HG02642 (cell line): Measurements from ENCODE around the gene SOX12.
A peak's percentile ranks its signal among the peaks of the same experiment; 100 is the strongest.

Source experiments
- ATAC-seq: cut with Tn5 transposase; IDR thresholded peaks from one replicate; pipeline ENCODE4 v1.9.1; 2021; ENCODE audit warnings: mild to moderate bottlenecking; ENCODE audit not compliant: unreplicated experiment, poor library complexity

The SOX12 gene

DNA sequence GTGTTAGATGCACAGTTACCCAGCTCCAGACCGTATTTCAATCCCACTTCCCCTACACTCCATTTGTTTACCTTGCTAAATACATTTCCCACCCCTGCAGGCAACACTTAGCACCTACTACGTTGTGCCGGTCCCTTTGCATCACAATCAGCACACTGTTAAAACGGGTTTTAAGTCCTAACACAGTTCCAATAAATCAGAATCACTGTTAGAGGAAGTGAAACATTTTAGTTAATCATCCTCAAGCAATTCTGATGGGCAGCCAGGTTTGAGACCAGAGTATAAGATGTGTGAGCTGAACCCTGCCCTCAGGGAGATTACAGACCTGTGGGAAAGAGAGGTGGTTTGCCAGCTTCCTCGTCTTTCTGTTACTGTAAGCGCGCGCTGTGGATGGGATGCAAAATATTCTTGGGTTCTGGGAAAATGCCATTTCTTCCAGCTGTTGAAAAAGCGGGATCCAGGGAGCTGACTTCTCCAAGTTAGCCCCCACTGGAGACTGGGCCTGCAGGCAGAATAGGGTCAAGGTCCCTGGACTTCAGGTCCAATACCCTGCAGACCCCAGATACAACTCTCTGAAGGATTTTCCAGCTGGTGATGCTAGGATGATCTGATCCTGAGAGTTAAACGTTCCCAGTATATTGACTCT, 24.9 kb upstream of the SOX12 start:
- ATAC-seq = no peak

- no peak for ATAC-seq
Measured at GRCh38 chr20:301886-302848, 23.2 kb upstream of the SOX12 start.

DNA sequence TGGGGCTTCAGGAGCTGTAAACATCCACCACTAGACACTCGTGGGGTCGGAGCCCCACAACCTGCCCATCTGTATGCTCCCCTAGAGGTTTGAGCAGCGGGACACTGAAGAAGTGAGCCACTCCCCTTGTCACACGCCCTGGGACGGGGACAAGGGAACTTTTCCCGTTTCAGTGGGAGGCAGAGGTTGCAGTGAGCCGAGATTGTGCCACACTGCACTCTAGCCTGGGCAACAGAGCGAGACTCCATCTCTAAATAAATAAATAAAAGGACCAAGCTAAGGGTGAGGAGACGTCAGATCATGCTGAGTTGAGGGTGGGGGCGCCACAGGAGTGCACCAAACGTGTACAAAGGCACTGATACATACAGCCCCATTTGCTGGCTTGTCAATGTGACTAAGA, 19.6 kb upstream of the SOX12 start:
- ATAC-seq = no peak

DNA sequence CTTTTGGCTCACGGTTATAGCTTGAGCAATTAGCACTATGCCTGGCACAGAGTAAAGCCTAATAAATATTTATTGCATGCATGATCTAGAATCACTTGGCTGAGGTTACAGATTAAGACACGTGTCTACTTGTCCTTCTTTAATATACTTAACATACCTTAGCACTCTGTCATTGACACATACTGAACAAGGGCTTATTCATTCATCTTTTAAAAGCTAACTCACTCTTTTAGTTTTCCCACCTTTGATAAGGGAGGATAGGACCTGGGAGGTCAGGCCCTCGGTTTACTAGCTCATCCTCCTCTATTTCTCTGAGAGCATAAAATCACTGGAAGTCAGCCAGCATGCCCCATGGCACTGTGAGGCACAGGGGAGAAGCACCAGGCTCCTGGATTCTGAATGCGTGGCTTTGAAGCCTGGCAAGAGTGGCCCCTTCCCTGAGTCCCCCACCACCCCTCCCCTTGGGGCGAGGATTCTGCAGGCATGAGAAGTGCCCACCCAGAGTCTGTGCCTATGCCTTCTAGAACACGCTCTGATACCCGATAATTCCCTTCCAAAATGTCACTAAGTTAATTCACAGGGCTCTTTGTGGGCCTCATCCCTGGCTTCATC, 16.8 kb upstream of the SOX12 start:
- ATAC-seq = no peak

- no peak for ATAC-seq
Measured at GRCh38 chr20:309306-309840, 16.0 kb upstream of the SOX12 start.

DNA sequence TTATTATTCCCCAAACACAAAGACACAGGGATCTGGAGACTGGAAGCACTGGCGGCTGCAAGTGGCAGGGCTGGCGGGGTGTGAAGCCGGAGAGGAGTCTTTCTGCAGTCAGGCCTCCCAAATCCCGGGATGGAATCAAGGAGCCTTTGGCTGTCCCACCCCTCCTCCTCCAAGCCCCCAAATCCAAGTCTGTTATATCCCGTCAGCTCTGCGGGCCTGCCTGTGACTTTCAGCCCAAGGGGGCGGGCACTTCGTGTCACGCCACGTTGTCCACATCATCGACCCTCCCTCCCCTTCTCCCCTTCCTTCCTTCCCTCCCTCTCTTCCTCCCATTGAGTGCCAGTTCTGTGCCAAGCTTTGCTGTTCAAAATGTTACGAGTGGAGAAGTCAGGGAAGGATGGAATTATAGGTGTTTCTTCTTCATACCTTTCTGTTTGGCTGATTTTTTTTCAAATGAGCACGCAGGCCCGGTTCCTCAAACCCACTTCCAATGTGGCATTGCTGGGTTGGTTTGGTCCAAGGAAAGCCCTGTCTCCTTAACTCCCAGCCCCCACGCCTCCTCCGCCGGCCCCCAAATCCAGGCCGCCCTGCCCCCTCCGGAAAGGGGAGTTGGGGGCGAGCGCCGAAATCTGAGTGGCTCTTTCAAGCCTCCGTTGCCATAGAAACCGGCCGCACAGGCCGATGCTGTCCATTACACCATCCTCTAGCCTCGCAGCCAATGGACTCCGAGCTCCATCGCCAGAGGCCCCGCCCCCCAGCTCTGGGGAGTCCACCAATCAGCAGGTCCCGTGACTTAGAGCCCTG, 15.3 kb upstream of the SOX12 start:
- ATAC-seq = peak; percentile 100

DNA sequence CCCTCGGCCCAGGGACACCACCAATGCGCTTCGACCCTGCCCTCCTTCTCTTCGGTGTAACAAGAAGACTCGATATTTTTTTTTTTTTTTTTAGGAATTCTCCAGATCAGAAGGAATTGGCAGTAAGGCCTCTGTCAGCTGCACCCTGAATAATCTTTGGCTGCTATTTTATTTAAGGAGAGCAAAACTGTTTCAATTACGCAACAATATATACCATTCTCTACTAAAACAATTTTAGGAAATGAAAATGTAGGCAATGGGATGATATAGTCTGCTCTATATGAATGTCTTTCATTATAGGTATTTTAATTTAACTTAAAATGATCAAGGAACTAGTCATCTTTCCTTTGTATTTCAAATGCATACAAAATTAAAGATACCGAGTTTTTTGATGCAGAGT, 14.7 kb upstream of the SOX12 start:
- ATAC-seq = no peak

DNA sequence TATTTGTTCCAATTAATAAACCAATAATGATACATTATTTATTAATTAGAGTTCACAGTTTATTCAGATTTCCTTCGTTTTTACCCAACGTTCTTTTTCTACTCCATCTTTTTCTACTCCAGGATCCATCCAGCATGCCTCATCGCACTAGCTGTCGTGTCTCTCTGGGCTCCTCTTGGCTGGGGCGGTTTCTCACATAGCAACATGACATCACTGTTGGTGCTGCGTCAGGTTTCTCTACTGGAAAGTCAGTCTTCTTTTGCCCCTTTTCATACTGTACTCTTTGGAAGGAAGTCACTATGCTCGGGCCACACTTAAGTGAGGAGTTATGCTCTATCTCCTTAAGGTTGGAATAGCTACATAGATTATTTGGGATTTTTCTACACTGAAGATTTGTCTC, 13.7 kb upstream of the SOX12 start:
- no peak for ATAC-seq

GRCh38 chr20:312067-312466, 13.3 kb upstream of the SOX12 start:
- ATAC-seq = no peak

GRCh38 chr20:312866-313265, 12.5 kb upstream of the SOX12 start:
- ATAC-seq = no peak

DNA sequence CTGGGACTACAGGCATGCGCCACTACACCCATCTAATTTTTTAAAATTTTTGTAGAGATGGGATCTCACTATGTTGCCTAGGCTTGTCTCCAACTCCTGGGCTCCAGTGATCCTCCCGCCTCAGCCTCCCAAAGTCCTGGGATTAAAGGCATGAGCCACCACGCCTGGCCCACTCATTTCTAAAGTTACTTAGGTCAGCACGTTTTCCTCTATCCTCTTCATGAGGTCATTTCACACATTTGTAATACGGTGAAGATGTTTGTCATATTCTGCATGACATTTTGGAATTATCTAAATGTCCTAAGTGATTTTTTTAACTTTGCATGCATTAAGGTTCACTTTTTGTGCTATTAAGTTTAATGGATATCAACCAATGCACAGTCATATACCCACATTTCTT, 11.9 kb upstream of the SOX12 start:
- no peak for ATAC-seq

- no peak for ATAC-seq
Measured at GRCh38 chr20:313948-314347, 11.4 kb upstream of the SOX12 start.

DNA sequence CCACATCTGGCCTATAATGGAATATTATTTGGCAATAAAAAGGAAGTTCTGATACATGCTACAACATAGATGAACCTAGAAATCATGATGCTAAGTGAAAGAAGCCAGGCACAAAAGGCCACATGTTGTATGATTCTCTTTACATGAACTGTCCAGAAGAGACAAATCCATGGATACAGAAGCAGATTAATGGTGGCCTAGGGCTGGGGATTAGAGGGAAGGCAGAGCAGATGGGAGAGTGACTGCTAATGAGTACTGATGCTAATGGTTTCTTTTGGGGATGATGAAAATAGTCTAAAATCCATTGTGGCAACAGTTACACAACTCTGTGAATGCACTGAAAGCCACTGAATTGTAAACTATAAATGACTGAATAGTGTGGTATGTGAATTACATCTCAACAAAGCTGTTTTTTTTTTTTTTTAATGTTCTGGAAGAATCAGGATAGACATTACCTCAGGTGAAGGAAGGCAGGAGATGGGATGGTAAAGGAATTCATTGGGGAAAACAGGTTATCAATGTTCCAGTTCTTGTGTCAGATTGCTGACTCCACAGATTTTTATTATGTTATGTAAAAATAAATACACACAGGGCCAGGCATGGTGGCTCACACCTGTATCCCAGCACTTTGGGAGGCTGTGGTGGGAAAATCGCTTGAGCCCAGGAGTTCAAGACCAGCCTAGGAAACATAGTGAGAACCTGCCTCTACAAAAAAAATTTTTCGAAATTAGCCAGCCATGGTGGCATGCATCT, 8.9 kb upstream of the SOX12 start:
- ATAC-seq = no peak

DNA sequence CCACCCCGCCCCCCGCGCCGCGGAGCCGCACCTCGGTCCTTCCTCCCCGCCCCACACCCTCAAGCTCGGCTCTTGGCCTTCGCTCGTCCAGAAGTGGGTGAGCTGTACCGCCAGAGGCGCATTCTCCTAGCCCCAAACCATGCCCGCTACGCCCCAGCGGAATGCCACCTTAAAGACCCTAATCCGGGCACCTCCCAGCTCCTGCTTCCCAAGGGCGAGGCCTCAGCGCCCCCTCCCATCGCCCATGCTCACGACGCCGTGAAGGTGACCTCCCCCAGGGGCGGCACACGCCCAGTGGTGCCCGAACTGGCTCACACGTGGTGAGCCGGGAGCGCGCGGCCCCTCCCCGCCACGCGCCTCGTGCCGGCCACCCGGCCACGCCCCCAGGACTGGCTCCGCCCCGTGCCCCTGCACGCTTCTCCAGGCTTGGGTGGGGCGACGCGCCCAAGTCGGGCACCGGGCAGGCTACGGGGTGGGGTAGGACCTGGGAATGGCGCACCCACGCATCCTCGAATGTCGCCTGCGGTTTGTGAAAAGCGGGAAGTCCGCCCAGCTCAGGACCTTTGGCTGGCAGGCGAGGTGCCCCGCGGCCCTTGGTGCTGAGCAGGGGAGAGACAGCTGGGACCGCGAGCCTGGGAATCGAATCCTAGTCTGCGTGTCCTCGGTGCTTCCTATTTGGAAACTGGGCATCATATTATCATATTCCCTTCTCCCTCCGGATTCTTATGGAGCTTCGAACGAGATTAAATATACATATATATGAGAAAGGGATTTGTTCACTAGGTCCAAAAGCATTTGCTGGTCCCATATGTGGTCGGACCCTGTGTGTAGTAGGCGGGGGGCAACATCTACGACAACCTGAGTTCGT, 941 bp upstream of the SOX12 start:
- ATAC-seq = peak; percentile 61

DNA sequence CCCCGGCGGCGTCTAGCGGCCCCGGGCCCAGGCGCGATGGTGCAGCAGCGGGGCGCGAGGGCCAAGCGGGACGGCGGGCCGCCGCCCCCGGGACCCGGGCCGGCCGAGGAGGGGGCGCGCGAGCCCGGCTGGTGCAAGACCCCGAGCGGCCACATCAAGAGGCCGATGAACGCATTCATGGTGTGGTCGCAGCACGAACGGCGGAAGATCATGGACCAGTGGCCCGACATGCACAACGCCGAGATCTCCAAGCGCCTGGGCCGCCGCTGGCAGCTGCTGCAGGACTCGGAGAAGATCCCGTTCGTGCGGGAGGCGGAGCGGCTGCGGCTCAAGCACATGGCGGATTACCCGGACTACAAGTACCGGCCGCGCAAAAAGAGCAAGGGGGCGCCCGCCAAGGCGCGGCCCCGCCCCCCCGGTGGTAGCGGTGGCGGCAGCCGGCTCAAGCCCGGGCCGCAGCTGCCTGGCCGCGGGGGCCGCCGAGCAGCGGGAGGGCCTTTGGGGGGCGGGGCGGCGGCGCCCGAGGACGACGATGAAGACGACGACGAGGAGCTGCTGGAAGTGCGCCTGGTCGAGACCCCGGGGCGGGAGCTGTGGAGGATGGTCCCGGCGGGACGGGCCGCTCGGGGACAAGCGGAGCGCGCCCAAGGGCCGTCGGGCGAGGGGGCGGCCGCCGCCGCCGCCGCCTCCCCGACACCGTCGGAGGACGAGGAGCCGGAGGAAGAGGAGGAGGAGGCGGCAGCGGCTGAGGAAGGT, 715 bp downstream of the SOX12 start:
- ATAC-seq = peak; percentile 7

GRCh38 chr20:326645-327185, 1.4 kb downstream of the SOX12 start:
- ATAC-seq = no peak

GRCh38 chr20:327186-328026, 2.1 kb downstream of the SOX12 start:
- ATAC-seq = peak; percentile 12
